Liver (tissue), 9 donors: Measurements from ENCODE around the gene SERPINE2. TPM values are rescaled to one million over a fixed set of nuclear protein-coding genes. Genes with fewer than 3 reads are reported as not detected.

Source experiments
- DNase-seq: peaks from one replicate; pipeline ENCODE4 v3.0.0-alpha.2; 2017; ENCODE audit warnings: low spot score
- H3K27ac ChIP-seq, 2 donors: one replicate each; pipeline ENCODE4 v1.7.0; 2013; ENCODE audit warnings: inconsistent platforms in 2 of 2, low read length in 2 of 2, control low read depth in 1 of 2, low read depth in 1 of 2, mild to moderate bottlenecking in 1 of 2
- H3K27me3 ChIP-seq, 4 donors: one replicate each; pipeline versions ENCODE4 v1.6.1 to v1.7.0; 2013; ENCODE audit warnings: low read length in 3 of 4, inconsistent platforms in 1 of 4, mild to moderate bottlenecking in 1 of 4, moderate library complexity in 1 of 4; ENCODE audit not compliant: control insufficient read depth in 4 of 4, insufficient read depth in 4 of 4
- H3K36me3 ChIP-seq, 4 donors: one replicate each; pipeline versions ENCODE4 v1.6.1 to v1.7.0; 2013; ENCODE audit warnings: low read length in 3 of 4, mild to moderate bottlenecking in 3 of 4, low read depth in 1 of 4, moderate library complexity in 1 of 4; ENCODE audit not compliant: control insufficient read depth in 4 of 4, insufficient read depth in 3 of 4
- H3K4me1 ChIP-seq, 4 donors: one replicate each; pipeline versions ENCODE4 v1.6.1 to v1.7.0; 2013; ENCODE audit warnings: low read length in 3 of 4, mild to moderate bottlenecking in 3 of 4, moderate library complexity in 1 of 4; ENCODE audit not compliant: control insufficient read depth in 4 of 4, insufficient read depth in 4 of 4
- H3K4me3 ChIP-seq, 3 donors: one replicate each; pipeline versions ENCODE4 v1.6.1 to v1.7.0; 2013; ENCODE audit warnings: low read length in 3 of 3, control low read depth in 1 of 3, low read depth in 1 of 3, mild to moderate bottlenecking in 1 of 3
- H3K9ac ChIP-seq, 2 donors: one replicate each; pipeline ENCODE4 v1.7.0; 2013; ENCODE audit warnings: low read length in 2 of 2, mild to moderate bottlenecking in 2 of 2, moderate library complexity in 2 of 2, control low read depth in 1 of 2, low read depth in 1 of 2
- H3K9me3 ChIP-seq, 4 donors: one replicate each; pipeline versions ENCODE4 v1.6.1 to v1.7.0; 2013; ENCODE audit warnings: low read length in 3 of 4; ENCODE audit not compliant: control insufficient read depth in 4 of 4
- CTCF ChIP-seq: fragments of 150-350 bp; IDR thresholded peaks from 2 replicates; pipeline ENCODE4 v1.5.1; 2017; ENCODE audit warnings: improper control_type of control experiment, low read depth, low read length; ENCODE audit not compliant: missing input control
- EGR1 ChIP-seq, 2 donors: IDR thresholded peaks; 2 replicates each; pipeline ENCODE4 v1.6.1; 2016 to 2018; ENCODE audit warnings: antibody characterized with exemption in 2 of 2, low read depth in 2 of 2
- FOXA1 ChIP-seq: IDR thresholded peaks from 2 replicates; pipeline ENCODE4 v1.6.1; 2016; ENCODE audit warnings: antibody characterized with exemption
- FOXA2 ChIP-seq: IDR thresholded peaks from 2 replicates; pipeline ENCODE4 v1.6.1; 2016; ENCODE audit warnings: antibody characterized with exemption
- GABPA ChIP-seq, 2 donors: IDR thresholded peaks in 1 of 2; conservative IDR thresholded peaks in 1 of 2; 2 replicates each; pipeline ENCODE4 v1.6.1; 2016; ENCODE audit warnings: antibody characterized with exemption in 2 of 2, mild to moderate bottlenecking in 1 of 2, moderate library complexity in 1 of 2
- HNF4A ChIP-seq, 2 donors: conservative IDR thresholded peaks; 2 replicates each; pipeline ENCODE4 v1.6.1; 2016; ENCODE audit warnings: antibody characterized with exemption in 2 of 2, mild to moderate bottlenecking in 2 of 2
- HNF4G ChIP-seq: IDR thresholded peaks from 2 replicates; pipeline ENCODE4 v1.6.1; 2016; ENCODE audit warnings: antibody characterized with exemption
- JUND ChIP-seq, 2 donors: IDR thresholded peaks; 2 replicates each; pipeline ENCODE4 v1.6.1; 2016; ENCODE audit warnings: antibody characterized with exemption in 2 of 2
- MAX ChIP-seq: IDR thresholded peaks from 2 replicates; pipeline ENCODE4 v1.6.1; 2016; ENCODE audit warnings: antibody characterized with exemption
- NR2F2 ChIP-seq: IDR thresholded peaks from 2 replicates; pipeline ENCODE4 v1.6.1; 2016; ENCODE audit warnings: antibody characterized with exemption
- RAD21 ChIP-seq, 2 donors: IDR thresholded peaks; 2 replicates each; pipeline ENCODE4 v1.6.1; 2016; ENCODE audit warnings: antibody characterized with exemption in 2 of 2, mild to moderate bottlenecking in 2 of 2
- RXRA ChIP-seq, 2 donors: IDR thresholded peaks; 2 replicates each; pipeline ENCODE4 v1.6.1; 2017 to 2018; ENCODE audit warnings: antibody characterized with exemption in 2 of 2, mild to moderate bottlenecking in 1 of 2
- SP1 ChIP-seq: IDR thresholded peaks from 2 replicates; pipeline ENCODE4 v1.6.1; 2018; ENCODE audit warnings: antibody characterized with exemption, mild to moderate bottlenecking
- TAF1 ChIP-seq: conservative IDR thresholded peaks from 2 replicates; pipeline ENCODE4 v1.6.1; 2016; ENCODE audit warnings: antibody characterized with exemption, mild to moderate bottlenecking
- YY1 ChIP-seq: IDR thresholded peaks from 2 replicates; pipeline ENCODE4 v1.6.1; 2016; ENCODE audit warnings: antibody characterized with exemption, mild to moderate bottlenecking
- WGBS: extraction: QIAGEN DNeasy Blood & Tissue Kit; methylation state at CpG from one replicate; pipeline ENCODE4 v1.1.7; 2013; 5-methylcytosine and 5-hydroxymethylcytosine counted together
- polyA plus RNA-seq, 2 donors: library from polyadenylated mRNA; stranded (reverse) in 1 of 2; unstranded in 1 of 2; fragments of 200-250 nt in 1 of 2; fragments of >200 nt in 1 of 2; fragmentation: Nextera tagmentation in 1 of 2; extraction: Ambion mirVana in 1 of 2; gene quantifications; one replicate each; pipeline versions ENCODE4 v1.2.1 to v1.2.3, GENCODE V29; 2013 to 2015
- total RNA-seq, 2 donors: library from RNA; depleted of rRNA; stranded (reverse); fragments of >200 nt; gene quantifications; one replicate each; pipeline ENCODE4 v1.2.3, GENCODE V29; 2014
- TF ChIP-seq, protein P1 (sequence below): IDR thresholded peaks from 2 replicates; pipeline ENCODE4 v1.6.1; 2016; ENCODE audit warnings: antibody characterized with exemption
- TF ChIP-seq, protein P2 (sequence below): IDR thresholded peaks from 2 replicates; pipeline ENCODE4 v1.6.1; 2016; ENCODE audit warnings: antibody characterized with exemption
- TF ChIP-seq, protein P3 (sequence below): IDR thresholded peaks from 2 replicates; pipeline ENCODE4 v1.6.1; 2016; ENCODE audit warnings: antibody characterized with exemption, mild to moderate bottlenecking
- donor health status: healthy.
- donor health status: healthy.
- donor health status: healthy.
- donor health status: healthy.
- donor health status: healthy.

Gene SERPINE2
- total and polyA plus RNA-seq, 4 donors, result 0.92 to 4.8 (median 2.3) TPM

GRCh38 chr2:223929571-223930102 lies 109.4 kb downstream of the SERPINE2 start:
- peaks cover 8 to 34% (median 24%) of the 10 kb centered on the region in 4 donors for H3K4me1 ChIP-seq
- no peaks in the 10 kb centered on the region for H3K27me3 ChIP-seq
- H3K9me3 ChIP-seq, result peaks cover 0 to 3% (median 0%) of the 10 kb centered on the region in 4 donors
- H3K36me3 ChIP-seq, result no peaks in the 10 kb centered on the region
- WGBS, result 20% methylated on average over 4 of the region's 4 CpGs
- TF ChIP-seq CTCF, result no peak
- TF ChIP-seq MAX, result no peak
- TF ChIP-seq, protein P1, sequence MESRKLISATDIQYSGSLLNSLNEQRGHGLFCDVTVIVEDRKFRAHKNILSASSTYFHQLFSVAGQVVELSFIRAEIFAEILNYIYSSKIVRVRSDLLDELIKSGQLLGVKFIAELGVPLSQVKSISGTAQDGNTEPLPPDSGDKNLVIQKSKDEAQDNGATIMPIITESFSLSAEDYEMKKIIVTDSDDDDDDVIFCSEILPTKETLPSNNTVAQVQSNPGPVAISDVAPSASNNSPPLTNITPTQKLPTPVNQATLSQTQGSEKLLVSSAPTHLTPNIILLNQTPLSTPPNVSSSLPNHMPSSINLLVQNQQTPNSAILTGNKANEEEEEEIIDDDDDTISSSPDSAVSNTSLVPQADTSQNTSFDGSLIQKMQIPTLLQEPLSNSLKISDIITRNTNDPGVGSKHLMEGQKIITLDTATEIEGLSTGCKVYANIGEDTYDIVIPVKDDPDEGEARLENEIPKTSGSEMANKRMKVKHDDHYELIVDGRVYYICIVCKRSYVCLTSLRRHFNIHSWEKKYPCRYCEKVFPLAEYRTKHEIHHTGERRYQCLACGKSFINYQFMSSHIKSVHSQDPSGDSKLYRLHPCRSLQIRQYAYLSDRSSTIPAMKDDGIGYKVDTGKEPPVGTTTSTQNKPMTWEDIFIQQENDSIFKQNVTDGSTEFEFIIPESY, result no peak
- no peak for TF ChIP-seq HNF4G
- peak; percentile 57 to 66 for TF ChIP-seq HNF4A (conservative IDR thresholded peaks at IDR 0.05)
- TF ChIP-seq, protein P2, sequence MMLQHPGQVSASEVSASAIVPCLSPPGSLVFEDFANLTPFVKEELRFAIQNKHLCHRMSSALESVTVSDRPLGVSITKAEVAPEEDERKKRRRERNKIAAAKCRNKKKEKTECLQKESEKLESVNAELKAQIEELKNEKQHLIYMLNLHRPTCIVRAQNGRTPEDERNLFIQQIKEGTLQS, result no peak
- no peak for TF ChIP-seq GABPA (IDR thresholded peaks at IDR 0.05 in 1 of 2, conservative IDR thresholded peaks at IDR 0.05 in 1 of 2)
- no peak for TF ChIP-seq EGR1 (IDR thresholded peaks at IDR 0.05; ENCODE audit: low read depth in 2 of 2)
- TF ChIP-seq JUND (IDR thresholded peaks at IDR 0.05), result peak in 1 of 2 donors; percentile 33
- no peak for TF ChIP-seq SP1
- TF ChIP-seq, protein P3, sequence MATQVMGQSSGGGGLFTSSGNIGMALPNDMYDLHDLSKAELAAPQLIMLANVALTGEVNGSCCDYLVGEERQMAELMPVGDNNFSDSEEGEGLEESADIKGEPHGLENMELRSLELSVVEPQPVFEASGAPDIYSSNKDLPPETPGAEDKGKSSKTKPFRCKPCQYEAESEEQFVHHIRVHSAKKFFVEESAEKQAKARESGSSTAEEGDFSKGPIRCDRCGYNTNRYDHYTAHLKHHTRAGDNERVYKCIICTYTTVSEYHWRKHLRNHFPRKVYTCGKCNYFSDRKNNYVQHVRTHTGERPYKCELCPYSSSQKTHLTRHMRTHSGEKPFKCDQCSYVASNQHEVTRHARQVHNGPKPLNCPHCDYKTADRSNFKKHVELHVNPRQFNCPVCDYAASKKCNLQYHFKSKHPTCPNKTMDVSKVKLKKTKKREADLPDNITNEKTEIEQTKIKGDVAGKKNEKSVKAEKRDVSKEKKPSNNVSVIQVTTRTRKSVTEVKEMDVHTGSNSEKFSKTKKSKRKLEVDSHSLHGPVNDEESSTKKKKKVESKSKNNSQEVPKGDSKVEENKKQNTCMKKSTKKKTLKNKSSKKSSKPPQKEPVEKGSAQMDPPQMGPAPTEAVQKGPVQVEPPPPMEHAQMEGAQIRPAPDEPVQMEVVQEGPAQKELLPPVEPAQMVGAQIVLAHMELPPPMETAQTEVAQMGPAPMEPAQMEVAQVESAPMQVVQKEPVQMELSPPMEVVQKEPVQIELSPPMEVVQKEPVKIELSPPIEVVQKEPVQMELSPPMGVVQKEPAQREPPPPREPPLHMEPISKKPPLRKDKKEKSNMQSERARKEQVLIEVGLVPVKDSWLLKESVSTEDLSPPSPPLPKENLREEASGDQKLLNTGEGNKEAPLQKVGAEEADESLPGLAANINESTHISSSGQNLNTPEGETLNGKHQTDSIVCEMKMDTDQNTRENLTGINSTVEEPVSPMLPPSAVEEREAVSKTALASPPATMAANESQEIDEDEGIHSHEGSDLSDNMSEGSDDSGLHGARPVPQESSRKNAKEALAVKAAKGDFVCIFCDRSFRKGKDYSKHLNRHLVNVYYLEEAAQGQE, result peak; percentile 46
- TF ChIP-seq TAF1, result peak; percentile 31
- TF ChIP-seq YY1, result peak; percentile 54
- peak in 1 of 2 donors; percentile 4 for TF ChIP-seq RAD21 (IDR thresholded peaks at IDR 0.05)
- peak in 1 of 2 donors; percentile 65 for TF ChIP-seq RXRA (IDR thresholded peaks at IDR 0.05)
- peak; percentile 18 for TF ChIP-seq FOXA1
- TF ChIP-seq FOXA2, result no peak
- TF ChIP-seq NR2F2, result no peak
- DNase-seq, result no peak
- peak overlapping the region; percentile 45 to 78 for H3K27ac ChIP-seq
- H3K9ac ChIP-seq, result peak overlapping the region; percentile 11 to 37
- H3K4me3 ChIP-seq, result no peak overlapping the region
